Measurements from ENCODE around the gene INA. TPM values are rescaled to one million over a fixed set of nuclear protein-coding genes. Genes with fewer than 3 reads are reported as not detected.

The INA gene
- total RNA-seq, 4 donors from 2014 or later = 0.24 TPM; not detected in 3

DNA sequence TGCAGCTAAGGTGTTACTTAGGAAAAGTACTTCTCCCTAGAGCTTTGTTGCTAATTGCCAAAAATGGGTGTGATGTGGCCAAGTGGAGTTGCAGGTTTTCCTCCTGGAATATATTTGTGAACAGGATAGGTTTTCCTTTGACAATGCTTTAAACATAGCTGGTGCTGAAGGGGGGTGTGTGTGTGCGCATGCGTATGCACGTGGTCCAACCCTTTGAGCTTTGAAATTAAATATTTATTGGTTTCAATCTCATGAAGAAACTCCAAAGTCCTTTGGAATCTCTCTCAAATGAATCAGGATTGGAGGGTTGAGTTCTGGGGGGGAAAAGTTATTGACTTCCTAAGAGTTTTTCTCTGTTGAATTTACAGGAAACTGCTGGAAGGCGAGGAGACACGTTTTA lies 11.1 kb downstream of the INA start:
- no peak for ATAC-seq
- no peak for DNase-seq
- no peaks in the 10 kb centered on the region for H3K9me3 ChIP-seq
- H3K27ac ChIP-seq = no peak overlapping the region
- in situ Hi-C loops (cut with MboI; ENCODE audit: low sequenced_read_pairs in 4 of 4) = no loop called here
- H3K4me1 ChIP-seq = no peaks in the 10 kb centered on the region
- no peak overlapping the region for H3K4me3 ChIP-seq
- peaks cover 9 to 26% (median 22%) of the 10 kb centered on the region in 3 donors for H3K27me3 ChIP-seq
- no peaks in the 10 kb centered on the region for H3K36me3 ChIP-seq
- TF ChIP-seq, protein P1, sequence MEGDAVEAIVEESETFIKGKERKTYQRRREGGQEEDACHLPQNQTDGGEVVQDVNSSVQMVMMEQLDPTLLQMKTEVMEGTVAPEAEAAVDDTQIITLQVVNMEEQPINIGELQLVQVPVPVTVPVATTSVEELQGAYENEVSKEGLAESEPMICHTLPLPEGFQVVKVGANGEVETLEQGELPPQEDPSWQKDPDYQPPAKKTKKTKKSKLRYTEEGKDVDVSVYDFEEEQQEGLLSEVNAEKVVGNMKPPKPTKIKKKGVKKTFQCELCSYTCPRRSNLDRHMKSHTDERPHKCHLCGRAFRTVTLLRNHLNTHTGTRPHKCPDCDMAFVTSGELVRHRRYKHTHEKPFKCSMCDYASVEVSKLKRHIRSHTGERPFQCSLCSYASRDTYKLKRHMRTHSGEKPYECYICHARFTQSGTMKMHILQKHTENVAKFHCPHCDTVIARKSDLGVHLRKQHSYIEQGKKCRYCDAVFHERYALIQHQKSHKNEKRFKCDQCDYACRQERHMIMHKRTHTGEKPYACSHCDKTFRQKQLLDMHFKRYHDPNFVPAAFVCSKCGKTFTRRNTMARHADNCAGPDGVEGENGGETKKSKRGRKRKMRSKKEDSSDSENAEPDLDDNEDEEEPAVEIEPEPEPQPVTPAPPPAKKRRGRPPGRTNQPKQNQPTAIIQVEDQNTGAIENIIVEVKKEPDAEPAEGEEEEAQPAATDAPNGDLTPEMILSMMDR (IDR thresholded peaks at IDR 0.05 in 4 of 5, conservative IDR thresholded peaks at IDR 0.05 in 1 of 5) = no peak
- no peak for TF ChIP-seq POLR2A (IDR thresholded peaks at IDR 0.05)
- intact Hi-C loops (cut with DNase I; ENCODE audit: low total_unique reads) = no loop called here

DNA sequence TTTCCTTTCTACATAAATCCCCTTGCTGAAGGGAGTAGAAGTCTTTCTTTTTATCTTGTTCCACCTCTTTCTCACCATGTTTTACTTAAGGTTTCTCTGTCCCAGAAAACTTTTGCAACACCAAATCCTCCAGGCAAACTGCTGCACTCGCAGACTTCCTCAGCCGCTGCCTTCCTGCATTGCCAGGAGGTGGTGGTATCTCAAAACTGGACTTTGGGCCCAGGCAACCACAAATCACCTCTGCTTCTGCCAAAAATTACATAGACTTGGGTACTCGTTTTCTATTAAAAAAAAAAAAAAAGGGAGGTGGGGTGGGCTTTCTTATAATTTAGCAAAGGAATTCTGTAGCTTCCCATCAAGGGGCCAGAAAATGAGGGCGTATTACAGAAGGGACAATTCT lies 14.7 kb downstream of the INA start:
- H3K27ac ChIP-seq = no peak overlapping the region
- no peaks in the 10 kb centered on the region for H3K9me3 ChIP-seq
- H3K4me3 ChIP-seq = no peak overlapping the region
- no peak for DNase-seq
- intact Hi-C loops (cut with DNase I; ENCODE audit: low total_unique reads) (no loop called here), in situ Hi-C loops (cut with MboI; ENCODE audit: low sequenced_read_pairs in 4 of 4) (no loop called here)
- H3K4me1 ChIP-seq = no peaks in the 10 kb centered on the region
- H3K36me3 ChIP-seq = no peaks in the 10 kb centered on the region
- peaks cover 9 to 19% (median 17%) of the 10 kb centered on the region in 3 donors for H3K27me3 ChIP-seq
- TF ChIP-seq, protein P1 (IDR thresholded peaks at IDR 0.05 in 4 of 5, conservative IDR thresholded peaks at IDR 0.05 in 1 of 5) = no peak
- TF ChIP-seq POLR2A (IDR thresholded peaks at IDR 0.05) = no peak
- no peak for ATAC-seq

DNA sequence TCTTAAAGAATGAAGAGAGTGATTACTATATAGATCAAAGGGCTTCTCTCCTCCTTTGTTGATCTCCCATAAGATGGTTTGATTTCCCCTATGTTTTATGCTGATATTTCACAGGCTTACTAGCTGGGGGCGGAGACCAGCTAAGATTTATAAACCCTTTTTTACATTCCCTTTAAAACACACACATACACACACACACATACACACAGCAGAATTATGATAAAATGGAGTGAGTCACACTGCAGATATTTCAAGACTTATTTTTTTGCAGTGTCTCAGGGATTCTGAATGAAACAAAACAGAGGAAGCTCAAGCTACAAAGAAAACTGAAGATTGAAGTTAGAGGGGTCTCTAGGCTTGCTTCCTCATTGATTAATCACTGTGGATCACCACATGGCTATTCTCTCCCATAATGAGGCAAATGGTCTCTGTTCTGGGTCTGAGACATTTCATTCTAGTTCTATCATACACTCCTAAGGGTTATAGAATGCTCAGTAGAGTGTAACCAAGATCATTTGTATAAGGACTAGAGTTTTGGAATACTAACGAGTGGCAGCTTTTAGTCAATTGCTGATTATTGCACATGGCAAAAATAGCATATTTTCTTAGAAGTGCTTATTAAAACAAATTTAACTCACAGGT lies 18.6 kb downstream of the INA start:
- DNase-seq = no peak
- Histone ChIP-seq H3K9me3 (no peaks in the 10 kb centered on the region), H3K4me1 (no peaks in the 10 kb centered on the region), H3K27me3 (peaks cover 0 to 2% (median under 1%) of the 10 kb centered on the region in 3 donors), H3K4me3 (no peak overlapping the region), H3K27ac (no peak overlapping the region), H3K36me3 (no peaks in the 10 kb centered on the region)
- no peak for ATAC-seq
- intact Hi-C loops (cut with DNase I; ENCODE audit: low total_unique reads) (no loop called here), in situ Hi-C loops (cut with MboI; ENCODE audit: low sequenced_read_pairs in 4 of 4) (no loop called here)
- TF ChIP-seq, protein P1 (IDR thresholded peaks at IDR 0.05 in 4 of 5, conservative IDR thresholded peaks at IDR 0.05 in 1 of 5) = no peak
- no peak for TF ChIP-seq POLR2A (IDR thresholded peaks at IDR 0.05)

DNA sequence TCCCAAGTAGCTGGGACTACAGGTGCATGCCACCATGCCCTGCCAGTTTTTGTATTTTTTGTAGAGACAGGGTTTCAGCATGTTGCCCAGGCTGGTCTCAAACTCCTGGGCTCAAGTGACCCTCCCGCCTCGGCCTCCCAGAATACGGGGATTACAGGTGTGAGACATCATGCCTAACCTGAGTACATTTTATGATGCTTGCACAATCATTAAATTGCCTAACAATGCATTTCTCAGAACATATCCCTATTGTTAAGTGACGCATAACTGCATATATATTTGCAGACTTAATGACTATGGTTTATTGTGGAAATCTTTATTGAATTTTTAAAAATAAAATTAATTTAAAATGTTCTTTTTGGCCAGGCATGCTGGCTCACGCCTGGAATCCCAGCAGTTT lies 30.7 kb downstream of the INA start:
- Histone ChIP-seq H3K27ac (no peak overlapping the region), H3K4me1 (no peaks in the 10 kb centered on the region), H3K9me3 (no peaks in the 10 kb centered on the region), H3K4me3 (no peak overlapping the region), H3K27me3 (no peaks in the 10 kb centered on the region), H3K36me3 (peaks cover 0 to 39% of the 10 kb centered on the region in 2 donors)
- intact Hi-C loops (cut with DNase I; ENCODE audit: low total_unique reads) (no loop called here), in situ Hi-C loops (cut with MboI; ENCODE audit: low sequenced_read_pairs in 4 of 4) (no loop called here)
- no peak for DNase-seq
- no peak for ATAC-seq
- TF ChIP-seq, protein P1 (IDR thresholded peaks at IDR 0.05 in 4 of 5, conservative IDR thresholded peaks at IDR 0.05 in 1 of 5) = no peak
- no peak for TF ChIP-seq POLR2A (IDR thresholded peaks at IDR 0.05)

DNA sequence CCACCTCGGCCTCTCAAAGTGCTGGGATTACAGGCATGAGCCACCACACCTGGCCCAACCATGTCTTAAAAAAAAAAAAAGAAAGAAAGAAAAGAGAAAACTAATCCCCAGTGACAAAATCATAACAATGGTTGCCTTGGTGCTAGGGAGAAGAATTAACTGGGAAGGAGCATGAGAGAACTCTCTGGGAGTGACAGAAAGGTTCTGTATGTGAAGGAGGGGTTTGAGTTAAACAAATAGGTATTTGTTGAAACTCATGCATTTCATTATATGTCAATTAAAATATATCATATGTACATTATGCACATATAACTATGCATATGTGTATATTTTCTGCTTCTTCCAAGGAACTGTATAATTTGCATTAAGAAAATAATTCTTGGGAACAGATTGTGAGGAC lies 33.3 kb downstream of the INA start:
- intact Hi-C loops (cut with DNase I; ENCODE audit: low total_unique reads) = no loop called here

More for the DNA sequence above, 33.3 kb downstream of the INA start:
- Histone ChIP-seq H3K9me3 (no peaks in the 10 kb centered on the region), H3K27ac (no peak overlapping the region), H3K4me3 (no peak overlapping the region), H3K36me3 (peaks cover 3 to 48% of the 10 kb centered on the region in 2 donors), H3K27me3 (no peaks in the 10 kb centered on the region), H3K4me1 (no peaks in the 10 kb centered on the region)
- no peak for TF ChIP-seq POLR2A (IDR thresholded peaks at IDR 0.05)
- TF ChIP-seq, protein P1 (IDR thresholded peaks at IDR 0.05 in 4 of 5, conservative IDR thresholded peaks at IDR 0.05 in 1 of 5) = no peak
- in situ Hi-C loops (cut with MboI; ENCODE audit: low sequenced_read_pairs in 4 of 4) = no loop called here
- DNase-seq = no peak
- no peak for ATAC-seq
